IMR-90 (cell line): ENCODE measurements around the gene TNFRSF25. TPM values are rescaled to one million over a fixed set of nuclear protein-coding genes. Genes with fewer than 3 reads are reported as not detected.
A peak's percentile ranks its signal among the peaks of the same experiment; 100 is the strongest.

Experiments
- ATAC-seq: fragments of 200-7000 bp; cut with Tn5 transposase; 2 replicates; pipeline ENCODE4 v1.9.1; 2020; ENCODE audit warnings: low read depth, mild to moderate bottlenecking, moderate library complexity
- BruUV-seq: library from RNA; stranded (reverse); fragments of 400-500 nt; replicated peaks from 2 replicates; lab custom pipeline; 2021; lab: Mats Ljungman, UMichigan
- CTCF ChIA-PET: fragments of 300-600 bp; formaldehyde crosslinking; extraction: SDS; loops from one replicate; lab custom pipeline; 2021; ENCODE audit warnings: antibody characterized with exemption; lab: Yijun Ruan, JAX
- POLR2A ChIA-PET: fragments of 300-600 bp; sonication (Branson Sonifier 250); formaldehyde crosslinking; loops from one replicate; lab custom pipeline; 2022; ENCODE audit warnings: antibody characterized with exemption; ENCODE audit not compliant: unreplicated experiment; lab: Charles Lee
- DNase-seq: peaks from one replicate; pipeline ENCODE4 v3.0.0; 2013
- H2AFZ ChIP-seq: replicated peaks from 2 replicates; pipeline ENCODE3; 2013; ENCODE audit warnings: low read length, mild to moderate bottlenecking; ENCODE audit not compliant: poor library complexity
- H2AK5ac ChIP-seq: 2 replicates; pipeline ENCODE4 v1.6.1; 2013; ENCODE audit warnings: low read depth, low read length, inconsistent platforms
- H2AK9ac ChIP-seq: replicated peaks from 2 replicates; pipeline ENCODE3; 2013; ENCODE audit warnings: mild to moderate bottlenecking, low read depth, low read length, moderate library complexity; ENCODE audit not compliant: poor library complexity
- H2BK120ac ChIP-seq: 2 replicates; pipeline ENCODE4 v1.6.1; 2013; ENCODE audit warnings: low read depth, low read length, inconsistent platforms
- H2BK15ac ChIP-seq: 3 replicates; pipeline ENCODE4 v1.6.1; 2013; ENCODE audit warnings: low read depth, low read length, inconsistent platforms
- H2BK20ac ChIP-seq: 2 replicates; pipeline ENCODE4 v1.6.1; 2013; ENCODE audit warnings: low read depth, mild to moderate bottlenecking, inconsistent platforms, low read length, moderate library complexity
- H2BK5ac ChIP-seq: 2 replicates; pipeline ENCODE4 v1.6.1; 2013; ENCODE audit warnings: mild to moderate bottlenecking, low read depth, low read length, inconsistent platforms; ENCODE audit not compliant: poor library complexity, severe bottlenecking
- H3K14ac ChIP-seq: replicated peaks from 2 replicates; pipeline ENCODE4 v1.6.1; 2013; ENCODE audit warnings: low read depth, low read length, inconsistent platforms
- H3K18ac ChIP-seq: 2 replicates; pipeline ENCODE4 v1.6.1; 2013; ENCODE audit warnings: low read depth, low read length, control low read depth
- H3K23ac ChIP-seq: 2 replicates; pipeline ENCODE4 v1.6.1; 2013; ENCODE audit warnings: low read depth, low read length, inconsistent platforms
- H3K27ac ChIP-seq: 2 replicates; pipeline ENCODE4 v1.5.1; 2013; ENCODE audit warnings: mild to moderate bottlenecking, control low read depth, low read length; ENCODE audit not compliant: insufficient read depth
- H3K27me3 ChIP-seq: 2 replicates; pipeline ENCODE4 v1.6.1; 2013; ENCODE audit warnings: low read length; ENCODE audit not compliant: control insufficient read depth, insufficient read depth
- H3K36me3 ChIP-seq: 2 replicates; pipeline ENCODE4 v1.6.1; 2013; ENCODE audit warnings: low read length, mixed read lengths; ENCODE audit not compliant: control insufficient read depth, insufficient read depth
- H3K4ac ChIP-seq: 2 replicates; pipeline ENCODE4 v1.6.1; 2013; ENCODE audit warnings: low read depth, low read length, inconsistent platforms
- H3K4me1 ChIP-seq: 2 replicates; pipeline ENCODE4 v1.6.1; 2013; ENCODE audit warnings: low read length, mixed read lengths; ENCODE audit not compliant: control insufficient read depth, insufficient read depth
- H3K4me2 ChIP-seq: 2 replicates; pipeline ENCODE4 v1.6.1; 2013; ENCODE audit warnings: low read depth, mild to moderate bottlenecking, control low read depth, low read length, moderate library complexity
- H3K4me3 ChIP-seq: 2 replicates; pipeline ENCODE4 v1.5.1; 2013; ENCODE audit warnings: low read depth, mild to moderate bottlenecking, control low read depth, low read length, moderate library complexity; ENCODE audit not compliant: insufficient read depth
- H3K56ac ChIP-seq: 2 replicates; pipeline ENCODE4 v1.6.1; 2013; ENCODE audit warnings: low read length, inconsistent platforms; ENCODE audit not compliant: insufficient read depth; ENCODE audit errors: extremely low read depth
- H3K79me1 ChIP-seq, 2 experiments: 2 replicates each; pipeline ENCODE4 v1.6.1; 2013; ENCODE audit warnings: low read length in 2 of 2, inconsistent platforms in 1 of 2, low read depth in 1 of 2
- H3K9ac ChIP-seq: 2 replicates; pipeline ENCODE4 v1.6.1; 2013; ENCODE audit warnings: low read depth, low read length, control low read depth
- H3K9me1 ChIP-seq: 2 replicates; pipeline ENCODE4 v1.6.1; 2013; ENCODE audit warnings: low read length, inconsistent platforms; ENCODE audit not compliant: insufficient read depth
- H3K9me3 ChIP-seq: 2 replicates; pipeline ENCODE4 v1.6.1; 2013; ENCODE audit warnings: low read length; ENCODE audit not compliant: control insufficient read depth, insufficient read depth
- H4K20me1 ChIP-seq: 2 replicates; pipeline ENCODE4 v1.6.1; 2013; ENCODE audit warnings: low read length, inconsistent platforms; ENCODE audit not compliant: insufficient read depth
- H4K5ac ChIP-seq: 2 replicates; pipeline ENCODE4 v1.6.1; 2013; ENCODE audit warnings: mild to moderate bottlenecking, low read depth, low read length, control low read depth
- H4K8ac ChIP-seq, 2 experiments: 2 replicates each; pipeline ENCODE4 v1.6.1; 2013; ENCODE audit warnings: low read depth in 2 of 2, low read length in 2 of 2, control low read depth in 1 of 2, inconsistent platforms in 1 of 2
- H4K91ac ChIP-seq: 2 replicates; pipeline ENCODE4 v1.6.1; 2013; ENCODE audit warnings: low read depth, low read length, inconsistent platforms; ENCODE audit not compliant: insufficient read depth
- BHLHE40 ChIP-seq: fragments of 150-350 bp; IDR thresholded peaks from 2 replicates; pipeline ENCODE4 v1.6.1; 2016; ENCODE audit warnings: mild to moderate bottlenecking, low read depth, low read length
- CEBPB ChIP-seq: IDR thresholded peaks from 2 replicates; pipeline ENCODE4 v1.6.1; 2012; ENCODE audit warnings: low read depth, low read length, improper control_type of control experiment
- ELK1 ChIP-seq: fragments of 150-350 bp; IDR thresholded peaks from 2 replicates; pipeline ENCODE4 v1.6.1; 2016; ENCODE audit warnings: low read depth, mild to moderate bottlenecking, low read length, moderate library complexity, borderline replicate concordance
- FOS ChIP-seq: fragments of 150-350 bp; IDR thresholded peaks from 2 replicates; pipeline ENCODE4 v1.6.1; 2016; ENCODE audit warnings: low read depth, low read length
- MAFK ChIP-seq: IDR thresholded peaks from 2 replicates; pipeline ENCODE4 v1.6.1; 2012; ENCODE audit warnings: low read depth, low read length, improper control_type of control experiment
- MAZ ChIP-seq: IDR thresholded peaks from 2 replicates; pipeline ENCODE4 v1.6.1; 2012; ENCODE audit warnings: low read depth, mild to moderate bottlenecking, low read length, improper control_type of control experiment, moderate library complexity, borderline replicate concordance
- NFE2L2 ChIP-seq: fragments of 150-350 bp; IDR thresholded peaks from 2 replicates; pipeline ENCODE4 v1.6.1; 2016; ENCODE audit warnings: low read depth, mild to moderate bottlenecking, low read length
- RCOR1 ChIP-seq: IDR thresholded peaks from 2 replicates; pipeline ENCODE4 v1.6.1; 2012; ENCODE audit warnings: mild to moderate bottlenecking, low read length, improper control_type of control experiment; ENCODE audit not compliant: insufficient replicate concordance
- RFX5 ChIP-seq: IDR thresholded peaks from 2 replicates; pipeline ENCODE4 v1.8.0; 2012; ENCODE audit warnings: low read depth, mild to moderate bottlenecking, low read length, moderate library complexity
- SMC3 ChIP-seq: fragments of 150-350 bp; IDR thresholded peaks from 2 replicates; pipeline ENCODE4 v1.6.1; 2016; ENCODE audit warnings: low read depth, mild to moderate bottlenecking, antibody characterized with exemption, low read length, moderate library complexity
- WGBS, 2 experiments: methylation state at CpG; one replicate each; pipeline versions ENCODE4 v1.1.5 to v1.1.7; 2013; ENCODE audit warnings: missing lambda C conversion rate in 2 of 2; ENCODE audit not compliant: insufficient read length in 1 of 2; ENCODE audit errors: extremely low coverage in 2 of 2; 5-methylcytosine and 5-hydroxymethylcytosine counted together
- dilution Hi-C: fragments of 300-500 bp; cut with HindIII; formaldehyde crosslinking; loops from one replicate; pipeline ENCODE4 v1.14.3; 2018; ENCODE audit warnings: low sequenced_read_pairs; ENCODE audit not compliant: unreplicated experiment
- in situ Hi-C: fragments of 300-500 bp; cut with MboI; formaldehyde crosslinking; loops from 3 replicates; pipeline ENCODE4 v1.14.3; 2019; ENCODE audit warnings: low sequenced_read_pairs, inconsistent platforms, mixed read lengths
- intact Hi-C: fragments of 100-400 bp; cut with micrococcal nuclease; formaldehyde crosslinking; loops from 2 replicates; pipeline ENCODE4 v1.10.0; 2022
- polyA plus RNA-seq, 3 experiments: library from polyadenylated mRNA; depleted of rRNA; stranded (reverse); fragments of >200 nt; gene quantifications; 2 replicates each; pipeline ENCODE4 v1.2.3, GENCODE V29; 2012; ENCODE audit warnings: low replicate concordance in 1 of 3
- total RNA-seq: library from RNA; depleted of rRNA; stranded (reverse); fragments of >200 nt; gene quantifications from 2 replicates; pipeline ENCODE4 v1.2.3, GENCODE V29; 2012
- TF ChIP-seq, protein P1 (sequence below): fragments of 150-350 bp; IDR thresholded peaks from 2 replicates; pipeline ENCODE4 v1.6.1; 2017; ENCODE audit warnings: mild to moderate bottlenecking, antibody characterized with exemption, low read length, low read depth

TNFRSF25 gene
- total and polyA plus RNA-seq, 2 of the 4 experiments (the other 2 are of a cell fraction): 1.3 to 11.2 TPM

GRCh38 chr1:6461051-6461530 is 4.9 kb downstream of the TNFRSF25 start:
- Histone ChIP-seq H3K4ac (no peak overlapping the region), H4K20me1 (no peaks in the 10 kb centered on the region), H4K5ac (no peak overlapping the region), H3K23ac (no peak overlapping the region), H3K36me3 (peaks cover 15% of the 10 kb centered on the region), H3K18ac (no peak overlapping the region), H4K8ac (no peak overlapping the region), H3K9me1 (no peaks in the 10 kb centered on the region), H2BK5ac (no peak overlapping the region), H2BK120ac (no peak overlapping the region), H3K4me3 (no peak overlapping the region), H3K14ac (no peak overlapping the region), H3K4me2 (no peak overlapping the region), H3K27me3 (peaks cover 28% of the 10 kb centered on the region), H4K91ac (no peak overlapping the region), H2AK5ac (no peak overlapping the region), H3K9me3 (no peaks in the 10 kb centered on the region), H3K79me1 (no peaks in the 10 kb centered on the region), H3K27ac (no peak overlapping the region), H2AK9ac (peak overlapping the region; percentile 28), H3K56ac (no peak overlapping the region), H3K4me1 (no peaks in the 10 kb centered on the region), H2AFZ (no peak overlapping the region), H2BK15ac (no peak overlapping the region), H3K9ac (no peak overlapping the region), H2BK20ac (no peak overlapping the region)
- in situ Hi-C loops (no loop called here), intact Hi-C loops (no loop called here), dilution Hi-C loops (no loop called here)
- 70% methylated on average over 24 of the region's 40 CpGs; no CpG with 5 or more reads in 1 of the 2 experiments for WGBS, 2 experiments
- DNase-seq (no peak), ATAC-seq (no peak)
- ChIA-PET POLR2A (no interaction called here), CTCF (no interaction called here)
- no peak for TF ChIP-seq MAZ
- no peak for TF ChIP-seq SMC3
- TF ChIP-seq, protein P1, sequence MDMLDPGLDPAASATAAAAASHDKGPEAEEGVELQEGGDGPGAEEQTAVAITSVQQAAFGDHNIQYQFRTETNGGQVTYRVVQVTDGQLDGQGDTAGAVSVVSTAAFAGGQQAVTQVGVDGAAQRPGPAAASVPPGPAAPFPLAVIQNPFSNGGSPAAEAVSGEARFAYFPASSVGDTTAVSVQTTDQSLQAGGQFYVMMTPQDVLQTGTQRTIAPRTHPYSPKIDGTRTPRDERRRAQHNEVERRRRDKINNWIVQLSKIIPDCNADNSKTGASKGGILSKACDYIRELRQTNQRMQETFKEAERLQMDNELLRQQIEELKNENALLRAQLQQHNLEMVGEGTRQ: no peak
- TF ChIP-seq NFE2L2: no peak
- no peak for TF ChIP-seq FOS
- TF ChIP-seq RCOR1: no peak
- no peak for TF ChIP-seq RFX5
- no peak for TF ChIP-seq CEBPB
- no peak for TF ChIP-seq MAFK
- no peak for TF ChIP-seq ELK1
- TF ChIP-seq BHLHE40: no peak
- no TSS peak for BruUV-seq
